H4 (cell line): ENCODE measurements around the gene MPHOSPH10. TPM values are rescaled to one million over a fixed set of nuclear protein-coding genes. Genes with fewer than 3 reads are reported as not detected.
"Not testable (repeated sequence)": the region's sequence is repeated elsewhere in the genome, so short reads cannot be mapped to it uniquely, and the experiment has no call there.

Experiments
- DNase-seq: peaks from one replicate; pipeline ENCODE4 v3.0.0-alpha.2; 2015; ENCODE audit warnings: low spot score
- total RNA-seq: library from RNA; depleted of rRNA; stranded (reverse); fragments of >200 nt; shearing (Covaris generic); gene quantifications from 2 replicates; pipeline ENCODE4 v1.2.3, GENCODE V29; 2014; rRNA removed

Gene MPHOSPH10
- total RNA-seq, 1 experiment from 2014 or later = 27.7 TPM

DNA sequence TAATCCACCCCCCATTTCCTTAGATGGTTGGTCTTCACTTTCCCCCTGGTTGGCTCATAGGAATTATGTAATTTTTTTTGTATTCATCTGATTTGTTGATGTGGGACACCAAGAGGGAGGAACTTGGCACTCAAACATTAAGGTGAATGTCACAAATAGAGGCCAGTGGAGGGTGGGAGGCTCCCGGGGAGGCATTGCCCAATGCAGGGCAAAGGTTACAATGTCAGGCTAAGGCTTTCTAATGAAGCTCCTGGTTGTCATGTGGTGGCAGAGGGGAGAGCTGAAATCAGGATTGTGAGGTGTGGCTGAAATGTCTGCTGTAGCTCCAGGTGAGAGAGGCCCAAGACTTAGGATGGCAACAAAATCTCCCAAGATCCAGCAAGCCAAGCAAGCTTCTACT is 42.7 kb downstream of the MPHOSPH10 start:
- no peak for DNase-seq

GRCh38 chr2:71174207-71174606 is 43.8 kb downstream of the MPHOSPH10 start:
- DNase-seq = no peak

DNA sequence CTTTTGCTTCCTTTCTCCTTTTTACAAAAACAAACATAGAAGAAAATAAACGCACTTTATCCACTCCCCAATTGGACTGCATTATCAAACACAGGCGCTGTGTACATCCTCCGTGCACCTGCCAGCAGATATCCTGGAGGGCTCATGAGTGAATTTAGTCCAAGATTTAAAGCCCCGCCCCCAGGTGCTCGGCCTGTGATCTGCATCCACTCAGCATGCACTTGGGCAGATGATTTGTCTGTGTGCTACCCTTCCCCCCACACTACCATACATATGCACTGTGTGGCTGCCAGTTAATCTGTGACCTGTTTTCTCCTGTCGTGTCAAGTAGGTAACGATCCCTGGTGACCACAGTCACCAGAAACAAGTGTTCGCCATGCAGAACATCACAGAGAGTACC is 48.4 kb downstream of the MPHOSPH10 start:
- DNase-seq = not testable (repeated sequence)

- DNase-seq = no peak
Measured at GRCh38 chr2:71181316-71181715, 50.9 kb downstream of the MPHOSPH10 start.

DNA sequence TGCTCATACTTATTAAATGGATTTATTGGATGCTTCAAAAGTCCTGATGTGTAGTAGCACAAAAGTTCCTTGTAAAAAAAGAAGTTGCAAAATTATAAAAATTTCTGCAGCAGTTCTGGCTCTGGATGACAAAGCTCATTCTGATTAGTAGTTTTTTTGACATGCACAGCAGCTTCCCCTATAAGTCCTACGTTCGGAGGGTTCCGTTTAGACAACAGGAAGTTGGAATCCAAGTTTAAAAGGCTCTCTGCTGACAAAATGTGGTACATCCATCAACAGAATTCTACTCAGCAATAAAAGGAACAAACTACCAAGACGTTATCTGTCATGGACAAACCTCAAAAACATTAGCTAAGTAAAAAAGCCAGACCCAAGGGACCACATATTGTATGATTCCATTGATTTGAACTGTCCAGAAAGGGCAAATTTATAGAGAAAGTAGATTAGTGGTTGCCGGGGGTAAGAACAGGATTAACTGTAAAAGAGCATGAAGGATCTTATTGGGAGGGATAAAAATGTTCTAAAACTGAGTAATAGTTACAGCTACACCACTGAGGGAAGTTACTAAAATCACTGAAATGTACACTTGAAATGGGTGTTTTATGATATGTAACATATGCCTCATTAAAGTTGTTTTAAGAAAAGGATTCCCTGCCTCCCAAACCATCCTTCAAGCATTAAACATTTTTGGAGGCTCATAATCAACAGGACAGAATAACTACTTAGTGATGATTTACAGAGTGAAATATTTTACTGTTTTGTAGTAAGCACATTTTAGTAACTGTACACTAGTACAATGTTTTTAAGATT is 53.1 kb downstream of the MPHOSPH10 start:
- DNase-seq = not testable (repeated sequence)

DNA sequence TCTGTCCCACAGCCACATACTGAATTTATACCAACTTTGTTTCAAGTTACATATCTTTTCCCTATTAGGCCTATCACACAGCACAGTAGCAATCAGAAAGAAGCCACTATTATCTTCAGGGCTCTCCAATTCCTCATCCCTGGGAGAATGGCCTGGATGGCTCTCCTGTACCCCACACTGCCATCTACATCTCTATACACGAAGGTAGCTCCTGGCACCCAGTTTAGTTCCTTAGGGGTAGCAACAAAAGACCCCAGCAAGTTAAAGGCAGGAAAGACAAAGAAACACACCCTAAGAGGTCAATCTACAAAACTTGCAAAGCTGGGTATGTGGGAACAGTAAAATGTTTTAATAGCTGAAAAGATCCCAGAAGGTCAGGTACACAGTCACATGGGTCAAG is 56.5 kb downstream of the MPHOSPH10 start:
- no peak for DNase-seq

GRCh38 chr2:71187589-71187988 is 57.2 kb downstream of the MPHOSPH10 start:
- DNase-seq = no peak

DNA sequence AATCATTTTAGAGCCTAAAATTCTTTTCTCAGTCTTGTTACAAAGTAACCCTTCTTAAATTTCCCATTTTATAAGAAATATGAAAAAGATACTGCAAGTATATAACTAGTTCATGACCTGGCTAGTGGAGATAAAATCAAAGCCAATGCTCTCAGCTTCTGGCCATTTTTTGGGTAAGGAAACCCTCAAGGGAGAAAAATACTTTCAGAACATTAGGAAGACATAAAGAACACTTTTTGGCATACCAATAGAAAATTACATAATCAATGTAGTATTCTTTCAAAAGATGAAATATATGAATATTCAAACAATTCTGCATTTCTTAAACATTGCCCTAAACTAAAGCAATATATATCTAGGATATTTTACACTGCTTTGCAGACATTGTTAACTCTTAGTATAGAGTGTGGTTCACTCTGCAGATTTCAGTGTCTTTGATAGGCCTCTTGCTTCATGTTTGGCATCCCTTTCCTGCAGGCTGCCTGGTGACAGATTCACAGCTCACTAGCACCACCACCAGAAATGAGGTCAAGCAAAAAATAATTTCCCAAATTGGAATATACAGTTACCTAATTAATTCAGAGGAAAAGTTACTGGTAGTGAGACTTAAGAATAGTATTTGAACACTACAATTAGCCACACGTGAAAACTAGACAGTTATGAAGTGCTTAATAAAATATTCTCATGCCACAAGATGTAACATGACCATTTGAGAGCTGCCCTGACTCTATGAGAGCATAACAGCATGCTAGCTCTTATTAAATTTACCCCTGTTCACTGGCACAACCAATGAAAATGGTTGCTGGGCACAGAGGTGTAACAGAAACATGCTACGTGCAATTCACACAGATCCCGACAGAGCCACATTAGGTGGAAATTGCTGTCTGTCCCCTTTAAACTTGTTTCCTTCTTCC is 60.5 kb downstream of the MPHOSPH10 start:
- no peak for DNase-seq

- DNase-seq = no peak
Measured at GRCh38 chr2:71191570-71191943, 61.1 kb downstream of the MPHOSPH10 start.

Other genes with a start within 250 kb of the MPHOSPH10 start
- 2.3 and 6.2 TPM in 2 replicates for gene VAX2, start 230.1 kb upstream of the MPHOSPH10 start, total RNA-seq
- 0.33 and 0.45 TPM in 2 replicates for gene ATP6V1B1, start 194.7 kb upstream of the MPHOSPH10 start, total RNA-seq
- gene ANKRD53, start 152.0 kb upstream of the MPHOSPH10 start, total RNA-seq = not detected in 2 replicates
- 45.2 and 51.0 TPM in 2 replicates for gene TEX261, start 135.8 kb upstream of the MPHOSPH10 start, total RNA-seq
- 43.0 and 69.3 TPM in 2 replicates for gene NAGK, start 62.0 kb upstream of the MPHOSPH10 start, total RNA-seq
- 7.3 and 8.4 TPM in 2 replicates for gene MCEE, start 405 bp upstream of the MPHOSPH10 start, total RNA-seq
- 1.1 and 1.7 TPM in 2 replicates for gene PAIP2B, start 96.5 kb downstream of the MPHOSPH10 start, total RNA-seq
- 62.4 and 65.2 TPM in 2 replicates for gene ZNF638, start 201.1 kb downstream of the MPHOSPH10 start, total RNA-seq